HFF-Myc (cell line): Measurements from ENCODE around the gene ZNF506.

ENCODE experiments used
- DNase-seq: peaks from one replicate; pipeline ENCODE4 v3.0.0-alpha.2; 2011; ENCODE audit warnings: low read depth; ENCODE audit errors: extremely low read depth
- H3K4me3 ChIP-seq: replicated peaks from 2 replicates; pipeline ENCODE4 v1.5.1; 2011; ENCODE audit warnings: low read depth, mild to moderate bottlenecking, control low read depth, low read length
- TF ChIP-seq, protein P1 (sequence below): IDR thresholded peaks from 2 replicates; pipeline ENCODE4 v1.5.1; 2012; ENCODE audit warnings: mild to moderate bottlenecking, low read depth, low read length, control low read depth; ENCODE audit errors: missing control alignments

Gene ZNF506

DNA sequence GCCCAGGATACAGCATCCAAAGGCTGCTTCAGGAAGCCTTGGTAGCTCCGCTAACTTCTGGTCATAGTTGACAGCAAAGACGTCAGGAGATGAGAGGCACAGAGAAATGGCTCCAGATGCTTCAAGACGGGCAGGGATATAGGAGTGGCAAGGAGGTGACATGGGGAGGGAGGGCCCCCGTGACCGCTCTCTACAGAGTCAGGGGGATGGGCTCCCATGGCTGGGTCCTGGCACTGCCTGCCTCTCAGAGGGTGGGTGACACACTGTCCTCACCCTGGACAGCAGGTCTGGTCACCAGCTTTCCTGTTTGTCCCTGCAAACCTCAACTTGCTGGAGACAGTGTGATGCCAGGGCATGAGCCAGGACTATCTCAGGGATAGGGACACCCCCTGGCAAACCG, 78.4 kb downstream of the ZNF506 start:
- TF ChIP-seq, protein P1, sequence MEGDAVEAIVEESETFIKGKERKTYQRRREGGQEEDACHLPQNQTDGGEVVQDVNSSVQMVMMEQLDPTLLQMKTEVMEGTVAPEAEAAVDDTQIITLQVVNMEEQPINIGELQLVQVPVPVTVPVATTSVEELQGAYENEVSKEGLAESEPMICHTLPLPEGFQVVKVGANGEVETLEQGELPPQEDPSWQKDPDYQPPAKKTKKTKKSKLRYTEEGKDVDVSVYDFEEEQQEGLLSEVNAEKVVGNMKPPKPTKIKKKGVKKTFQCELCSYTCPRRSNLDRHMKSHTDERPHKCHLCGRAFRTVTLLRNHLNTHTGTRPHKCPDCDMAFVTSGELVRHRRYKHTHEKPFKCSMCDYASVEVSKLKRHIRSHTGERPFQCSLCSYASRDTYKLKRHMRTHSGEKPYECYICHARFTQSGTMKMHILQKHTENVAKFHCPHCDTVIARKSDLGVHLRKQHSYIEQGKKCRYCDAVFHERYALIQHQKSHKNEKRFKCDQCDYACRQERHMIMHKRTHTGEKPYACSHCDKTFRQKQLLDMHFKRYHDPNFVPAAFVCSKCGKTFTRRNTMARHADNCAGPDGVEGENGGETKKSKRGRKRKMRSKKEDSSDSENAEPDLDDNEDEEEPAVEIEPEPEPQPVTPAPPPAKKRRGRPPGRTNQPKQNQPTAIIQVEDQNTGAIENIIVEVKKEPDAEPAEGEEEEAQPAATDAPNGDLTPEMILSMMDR: no peak
- H3K4me3 ChIP-seq: no peak overlapping the region
- no peak for DNase-seq

DNA sequence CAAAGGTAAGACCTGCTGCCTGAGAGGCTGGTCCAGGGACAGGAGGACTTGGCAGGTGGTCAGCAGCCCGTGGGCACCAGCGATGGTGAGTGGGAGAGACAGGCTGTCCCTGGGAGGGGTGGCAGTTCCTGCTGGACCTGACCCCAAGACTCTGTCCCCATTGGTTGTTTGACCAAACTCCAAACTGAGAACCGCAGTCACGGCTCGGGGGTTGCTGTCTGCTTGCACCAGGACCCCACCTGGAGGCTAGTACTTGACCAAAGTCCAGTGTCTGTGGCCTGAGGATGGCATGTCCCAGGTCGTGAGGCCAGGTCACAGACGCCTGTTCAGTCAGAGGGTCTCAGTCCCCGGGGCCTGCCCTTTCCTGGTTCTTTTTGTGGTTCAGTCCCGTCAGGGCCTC, 78.8 kb downstream of the ZNF506 start:
- H3K4me3 ChIP-seq: no peak overlapping the region
- no peak for DNase-seq
- TF ChIP-seq, protein P1: no peak
